ENCODE results near the gene MCRS1. TPM values are rescaled to one million over a fixed set of nuclear protein-coding genes. Genes with fewer than 3 reads are reported as not detected.

Gene MCRS1
- polyA plus RNA-seq, 1 donor from 2014 or later: 57.3 TPM

- Mint-ChIP-seq H3K4me3 (peak overlapping the region in 1 of 4 donors; percentile 16), H3K4me1 (peaks cover 7 to 14% (median 13%) of the 10 kb centered on the region in 3 donors), H3K27ac (no peak overlapping the region), H3K36me3 (no peaks in the 10 kb centered on the region), H3K9me3 (no peaks in the 10 kb centered on the region), H3K27me3 (peaks cover 25% of the 10 kb centered on the region)
Observed at GRCh38 chr12:49542592-49543160, 25.3 kb downstream of the MCRS1 start.

DNA sequence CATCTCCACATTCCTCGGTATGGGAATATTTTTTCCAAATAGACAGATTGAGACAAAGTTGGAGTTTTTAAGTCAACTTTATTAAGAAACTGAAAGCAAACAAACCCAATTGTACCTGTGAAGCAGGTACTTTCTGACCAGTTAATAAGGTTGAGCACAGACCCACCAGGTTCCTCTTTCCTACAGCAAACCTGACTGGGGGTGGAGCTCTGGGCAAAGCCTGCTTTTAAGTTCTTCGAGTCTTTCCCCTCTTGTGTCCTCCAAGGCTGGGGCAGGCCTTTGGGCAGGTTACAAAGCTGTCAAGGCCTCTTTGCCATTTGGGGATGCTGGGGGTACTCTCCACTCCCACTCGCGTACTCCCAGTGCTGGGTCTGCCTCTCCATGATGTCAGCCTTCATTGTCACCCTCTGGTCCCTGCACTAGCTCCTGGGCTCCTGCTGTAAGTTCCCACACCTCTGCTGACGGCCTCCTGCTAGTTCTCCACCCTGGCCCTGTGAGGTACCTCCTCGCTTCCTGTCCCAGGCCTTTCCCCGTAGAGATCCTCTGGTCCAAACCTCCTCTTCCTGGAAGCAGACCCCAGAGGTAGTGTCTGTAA, 25.9 kb downstream of the MCRS1 start:
- Mint-ChIP-seq H3K27me3 (peaks cover 19% of the 10 kb centered on the region), H3K4me1 (peaks cover 7 to 18% (median 17%) of the 10 kb centered on the region in 3 donors), H3K27ac (peak overlapping the region in 1 of 3 donors; percentile 18), H3K4me3 (peak overlapping the region in 3 of 4 donors; percentile 48 to 74 (median 50)), H3K9me3 (no peaks in the 10 kb centered on the region), H3K36me3 (no peaks in the 10 kb centered on the region)

- peak overlapping the region; percentile 4 to 74 (median 49) for H3K4me3 Mint-ChIP-seq
Observed at GRCh38 chr12:49541140-49541861, 26.6 kb downstream of the MCRS1 start.

DNA sequence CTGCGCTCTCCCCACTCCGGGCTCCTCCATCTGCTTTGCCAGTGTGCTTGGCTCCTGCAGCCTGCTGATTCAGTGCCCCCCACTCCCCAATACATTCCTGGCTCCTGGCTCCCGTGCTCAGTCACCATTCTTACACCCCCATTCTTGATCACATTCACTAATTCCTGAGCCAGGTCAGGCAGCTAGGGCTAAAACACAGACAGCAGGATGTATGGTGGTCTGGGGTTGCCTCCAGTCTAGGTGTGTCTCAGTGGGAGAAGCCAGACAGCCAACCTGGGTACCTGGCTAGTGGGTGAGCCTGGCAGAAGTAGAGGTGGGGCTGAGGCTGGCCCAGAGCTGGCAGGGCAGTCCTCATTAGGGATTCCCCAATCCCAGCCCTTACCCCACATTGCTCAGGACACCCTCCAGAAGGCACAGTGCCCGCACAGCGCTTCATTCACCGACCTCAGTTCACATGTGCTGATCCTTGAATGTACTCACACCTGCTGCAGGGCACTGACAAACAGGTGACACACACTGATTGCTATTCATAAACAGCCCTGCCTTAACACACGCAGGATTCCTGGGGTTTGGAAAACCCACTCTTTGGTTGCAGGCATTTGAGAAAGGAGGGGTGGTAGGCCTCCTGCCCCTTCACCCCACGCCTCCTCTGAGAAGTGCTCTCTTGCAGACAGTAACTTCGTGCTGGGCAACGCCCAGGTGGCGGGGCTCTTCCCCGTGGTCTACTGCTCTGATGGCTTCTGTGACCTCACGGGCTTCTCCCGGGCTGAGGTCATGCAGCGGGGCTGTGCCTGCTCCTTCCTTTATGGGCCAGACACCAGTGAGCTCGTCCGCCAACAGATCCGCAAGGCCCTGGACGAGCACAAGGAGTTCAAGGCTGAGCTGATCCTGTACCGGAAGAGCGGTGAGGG, 27.5 kb downstream of the MCRS1 start:
- Mint-ChIP-seq H3K4me1 (peaks cover 12 to 23% (median 22%) of the 10 kb centered on the region in 3 donors), H3K27ac (peak overlapping the region in 1 of 3 donors; percentile 15), H3K36me3 (no peaks in the 10 kb centered on the region), H3K27me3 (peaks cover 11% of the 10 kb centered on the region), H3K4me3 (peak overlapping the region; percentile 43 to 82 (median 60)), H3K9me3 (no peaks in the 10 kb centered on the region)

More at GRCh38 chr12:49541140-49541861, 26.6 kb downstream of the MCRS1 start:
- Mint-ChIP-seq H3K9me3 (no peaks in the 10 kb centered on the region), H3K4me1 (peaks cover 12 to 23% (median 22%) of the 10 kb centered on the region in 3 donors), H3K27ac (no peak overlapping the region), H3K27me3 (peaks cover 13% of the 10 kb centered on the region), H3K36me3 (no peaks in the 10 kb centered on the region)

DNA sequence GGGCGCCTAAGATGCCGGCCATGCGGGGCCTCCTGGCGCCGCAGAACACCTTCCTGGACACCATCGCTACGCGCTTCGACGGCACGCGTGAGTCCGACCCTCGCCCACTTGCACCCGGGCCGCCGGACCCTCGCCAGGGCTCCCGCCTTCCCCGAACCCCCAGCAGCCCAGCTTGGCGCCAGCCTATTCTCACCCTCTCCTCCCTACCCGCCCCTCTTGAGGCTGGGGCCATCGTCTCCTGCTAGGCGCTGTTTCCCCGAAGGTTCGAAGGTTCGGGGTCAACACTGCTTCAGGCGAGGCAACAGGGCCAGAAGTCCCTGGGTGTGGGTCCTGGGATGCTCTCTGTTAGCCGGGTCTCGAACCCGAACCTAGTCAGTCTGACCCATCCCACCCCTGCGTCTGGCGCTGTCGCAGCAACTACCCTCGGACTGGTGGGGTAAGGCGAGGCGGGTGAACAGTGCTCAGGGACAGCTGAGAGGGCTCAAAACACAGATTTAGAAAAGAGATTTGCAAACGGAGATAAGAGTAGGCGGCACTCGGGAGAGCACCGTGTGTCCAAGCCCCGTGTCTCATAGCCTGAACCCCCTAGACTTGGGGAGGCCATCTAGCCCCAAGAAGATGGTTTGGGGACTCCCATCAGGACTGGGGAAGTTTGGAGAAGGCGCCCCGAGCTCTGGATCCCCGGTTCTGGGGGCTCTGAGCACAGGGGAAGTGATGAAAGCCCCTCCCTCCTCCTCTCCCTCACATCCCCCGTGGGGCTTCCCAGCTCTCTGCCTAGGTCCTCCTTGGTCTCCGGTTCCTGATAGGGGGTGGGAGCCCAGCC, 28.3 kb downstream of the MCRS1 start:
- peak overlapping the region; percentile 58 to 88 (median 76) for H3K4me3 Mint-ChIP-seq
- H3K27me3 Mint-ChIP-seq: peaks cover 13% of the 10 kb centered on the region
- H3K4me1 Mint-ChIP-seq: peaks cover 12 to 22% (median 20%) of the 10 kb centered on the region in 3 donors
- H3K27ac Mint-ChIP-seq: peak overlapping the region in 2 of 3 donors; percentile 10 to 77
- H3K36me3 Mint-ChIP-seq: no peaks in the 10 kb centered on the region
- no peaks in the 10 kb centered on the region for H3K9me3 Mint-ChIP-seq

DNA sequence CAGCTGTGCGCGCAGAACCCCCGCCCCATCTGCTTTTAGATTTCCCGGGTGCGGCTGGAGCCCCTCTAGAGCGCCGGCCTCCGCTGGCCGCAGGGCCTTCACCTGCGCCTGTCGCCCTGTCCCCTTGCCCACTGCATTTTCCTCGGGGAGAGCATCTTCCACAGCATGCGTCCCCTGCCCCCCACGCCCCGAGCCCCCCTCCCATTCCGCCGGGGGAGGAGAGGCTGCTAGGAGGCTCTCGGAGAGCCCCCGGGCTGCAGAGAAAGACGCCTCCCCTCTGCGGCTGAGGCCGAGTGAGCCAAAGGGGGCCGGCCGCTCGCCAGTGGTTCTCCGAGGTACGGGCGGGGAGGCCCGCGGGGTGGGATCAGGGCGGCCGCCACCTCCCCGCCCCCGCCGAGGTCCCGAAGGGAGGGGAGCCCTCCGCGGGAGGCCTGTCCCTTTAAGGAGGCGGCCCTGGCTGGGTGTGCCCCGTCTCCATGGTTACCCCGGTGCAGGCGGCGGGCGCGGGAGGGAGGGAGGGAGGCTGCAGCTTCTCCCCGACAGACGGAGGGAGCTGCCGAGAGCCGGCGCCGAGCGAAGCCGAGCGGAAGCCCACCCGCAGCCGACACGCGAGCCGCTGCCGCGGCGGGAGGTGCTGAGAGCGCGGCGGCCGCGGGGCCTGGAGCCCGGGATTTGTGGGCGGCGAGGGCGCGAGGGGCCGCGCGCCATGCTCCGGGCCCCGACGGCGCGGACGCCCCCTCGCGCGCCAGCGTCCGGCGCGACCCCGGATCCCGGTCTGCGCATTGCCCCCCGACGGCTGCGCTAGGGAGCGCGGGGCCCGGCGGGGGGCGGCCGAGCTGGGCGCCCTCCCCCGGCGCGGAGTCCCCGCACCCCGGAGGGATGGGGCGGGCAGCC, 29.2 kb downstream of the MCRS1 start, which contains the start of gene KCNH3:
TSS of gene KCNH3 (plus strand) at position 521 of the 894 bp plus-strand sequence. CDS start 387 bp downstream, outside the sequence.
- Mint-ChIP-seq H3K27ac (peak within 1 kb of the TSS in 2 of 3 donors; percentile 10 to 83), H3K36me3 (no peaks in the 10 kb centered on the region), H3K4me1 (peaks cover 12 to 22% (median 20%) of the 10 kb centered on the region in 3 donors), H3K4me3 (peak within 1 kb of the TSS; percentile 76 to 94 (median 90)), H3K27me3 (peaks cover 13% of the 10 kb centered on the region), H3K9me3 (no peaks in the 10 kb centered on the region)

DNA sequence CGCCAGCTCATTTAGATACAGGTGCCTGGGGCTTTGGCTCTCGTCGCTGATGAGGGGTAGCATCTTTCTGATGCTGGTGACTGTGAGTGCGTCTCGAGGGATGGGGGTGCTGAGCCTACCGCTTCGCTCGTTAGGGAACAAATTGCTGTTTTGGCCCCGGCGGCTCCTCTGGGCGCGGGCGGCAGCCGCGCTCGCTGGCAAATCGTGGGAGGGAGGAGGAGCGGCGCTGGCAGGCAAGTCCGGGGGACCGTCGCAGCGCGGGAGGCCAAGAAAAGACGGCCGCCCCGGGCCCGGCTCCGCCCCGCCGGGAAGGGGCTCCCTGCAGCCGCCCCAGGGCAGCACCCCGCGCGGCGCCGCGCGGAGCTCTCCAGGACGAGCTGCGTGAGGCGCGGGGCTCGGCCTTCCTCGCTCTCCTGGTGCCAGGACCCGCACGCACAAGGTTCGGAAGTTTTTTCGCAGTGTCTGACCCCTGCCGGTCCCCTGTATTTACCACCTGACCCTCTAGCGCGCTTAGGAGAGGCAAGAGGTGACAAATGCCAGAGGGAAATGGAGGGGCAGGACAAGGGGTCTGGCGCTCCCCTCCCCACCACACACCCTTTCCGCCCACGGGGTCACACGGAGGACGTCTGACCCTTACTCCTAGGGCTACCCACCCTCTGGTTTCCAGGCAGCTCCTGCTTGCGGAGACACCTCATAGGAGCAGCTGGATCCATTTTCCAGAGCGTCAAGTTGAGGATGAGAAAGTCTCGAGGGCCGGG, 30.0 kb downstream of the MCRS1 start:
- Mint-ChIP-seq H3K27ac (peak overlapping the region in 1 of 3 donors; percentile 83), H3K27me3 (peaks cover 11% of the 10 kb centered on the region), H3K36me3 (no peaks in the 10 kb centered on the region), H3K4me3 (peak overlapping the region; percentile 81 to 94 (median 90)), H3K9me3 (no peaks in the 10 kb centered on the region), H3K4me1 (peaks cover 12 to 22% (median 20%) of the 10 kb centered on the region in 3 donors)

- H3K9me3 Mint-ChIP-seq: no peaks in the 10 kb centered on the region
- H3K36me3 Mint-ChIP-seq: no peaks in the 10 kb centered on the region
- peaks cover 12 to 22% (median 18%) of the 10 kb centered on the region in 3 donors for H3K4me1 Mint-ChIP-seq
- H3K27me3 Mint-ChIP-seq: peaks cover 11% of the 10 kb centered on the region
- peak overlapping the region; percentile 81 to 93 (median 86) for H3K4me3 Mint-ChIP-seq
- peak overlapping the region in 2 of 3 donors; percentile 63 to 83 for H3K27ac Mint-ChIP-seq
Observed at GRCh38 chr12:49537231-49537751, 30.7 kb downstream of the MCRS1 start.

GRCh38 chr12:49536526-49537071, 31.3 kb downstream of the MCRS1 start:
- Mint-ChIP-seq H3K4me3 (peak overlapping the region in 3 of 4 donors; percentile 86 to 93 (median 87)), H3K27ac (peak overlapping the region; percentile 45 to 83 (median 75)), H3K27me3 (peaks cover 11% of the 10 kb centered on the region), H3K4me1 (peaks cover 7 to 18% (median 17%) of the 10 kb centered on the region in 3 donors), H3K36me3 (no peaks in the 10 kb centered on the region), H3K9me3 (no peaks in the 10 kb centered on the region)

DNA sequence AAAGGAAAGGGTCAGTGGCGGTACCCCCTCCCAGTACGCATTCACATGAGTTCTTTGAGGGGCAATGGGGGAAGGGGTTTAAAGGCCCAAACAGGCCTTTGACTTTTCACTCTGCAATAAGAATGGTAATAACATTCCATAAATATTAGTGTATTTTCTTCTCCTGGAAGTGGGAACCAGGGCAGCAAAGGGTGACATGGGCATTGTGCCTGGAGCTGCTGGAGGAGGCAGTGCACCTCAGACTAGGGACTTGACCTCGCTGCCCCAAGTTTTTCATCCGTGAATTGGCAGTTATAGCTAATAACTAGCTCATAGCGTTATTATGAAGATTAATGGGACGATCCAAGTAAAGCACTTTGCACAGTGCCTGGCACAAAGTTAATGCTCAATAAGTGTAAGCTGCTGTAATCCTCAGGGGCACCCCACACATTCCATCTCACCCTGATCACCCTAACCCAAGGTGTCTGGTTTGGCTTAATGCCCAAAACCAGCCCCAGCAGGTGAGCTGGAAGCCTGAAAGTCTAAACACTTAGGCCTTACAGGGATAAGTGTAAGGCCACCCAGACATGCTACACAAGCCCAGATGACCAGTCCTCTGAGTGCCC, 31.9 kb downstream of the MCRS1 start:
- H3K27ac Mint-ChIP-seq: peak overlapping the region in 1 of 3 donors; percentile 45
- no peaks in the 10 kb centered on the region for H3K9me3 Mint-ChIP-seq
- peaks cover 11% of the 10 kb centered on the region for H3K27me3 Mint-ChIP-seq
- H3K4me1 Mint-ChIP-seq: peaks cover 5 to 18% (median 17%) of the 10 kb centered on the region in 3 donors
- H3K4me3 Mint-ChIP-seq: peak overlapping the region in 1 of 4 donors; percentile 52
- no peaks in the 10 kb centered on the region for H3K36me3 Mint-ChIP-seq

DNA sequence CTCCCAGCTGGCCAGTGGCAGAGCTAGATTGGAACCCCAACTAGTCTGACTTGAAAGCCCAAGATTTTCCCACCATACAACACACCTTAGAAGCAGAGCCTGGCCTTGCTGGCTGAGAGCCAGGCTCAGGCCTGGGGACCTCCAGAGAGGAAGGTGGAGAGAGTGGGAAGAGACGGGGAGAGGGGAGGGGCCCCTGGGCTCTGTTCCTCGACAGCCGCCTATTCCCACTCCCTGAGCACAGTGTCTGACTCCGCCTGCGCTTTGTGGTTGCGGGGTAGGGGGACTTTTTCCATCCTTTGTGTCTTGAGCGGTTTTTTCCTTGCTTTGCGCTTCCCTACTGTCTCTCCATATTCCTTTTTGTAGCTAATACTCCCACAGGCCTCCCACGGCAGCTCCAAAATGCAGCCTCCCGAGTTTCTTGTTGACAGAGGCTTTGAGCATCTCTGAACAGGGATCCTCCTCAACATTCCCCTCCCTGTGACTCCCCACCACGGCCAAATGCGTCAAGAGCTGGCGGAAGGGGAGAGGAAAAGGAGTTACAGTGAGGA, 33.1 kb downstream of the MCRS1 start:
- H3K36me3 Mint-ChIP-seq: no peaks in the 10 kb centered on the region
- peaks cover 5 to 14% (median 10%) of the 10 kb centered on the region in 3 donors for H3K4me1 Mint-ChIP-seq
- H3K27me3 Mint-ChIP-seq: peaks cover 8% of the 10 kb centered on the region
- no peak overlapping the region for H3K27ac Mint-ChIP-seq
- H3K4me3 Mint-ChIP-seq: peak overlapping the region in 1 of 4 donors; percentile 40
- no peaks in the 10 kb centered on the region for H3K9me3 Mint-ChIP-seq
